ENCODE data around the gene SNAI1. TPM values are rescaled to one million over a fixed set of nuclear protein-coding genes. Genes with fewer than 3 reads are reported as not detected.

SNAI1 gene
- total and polyA plus RNA-seq, 2 donors (not counting 1 experiment from before 2014, with no cell fraction given) = 0.66 to 1.4 TPM

DNA sequence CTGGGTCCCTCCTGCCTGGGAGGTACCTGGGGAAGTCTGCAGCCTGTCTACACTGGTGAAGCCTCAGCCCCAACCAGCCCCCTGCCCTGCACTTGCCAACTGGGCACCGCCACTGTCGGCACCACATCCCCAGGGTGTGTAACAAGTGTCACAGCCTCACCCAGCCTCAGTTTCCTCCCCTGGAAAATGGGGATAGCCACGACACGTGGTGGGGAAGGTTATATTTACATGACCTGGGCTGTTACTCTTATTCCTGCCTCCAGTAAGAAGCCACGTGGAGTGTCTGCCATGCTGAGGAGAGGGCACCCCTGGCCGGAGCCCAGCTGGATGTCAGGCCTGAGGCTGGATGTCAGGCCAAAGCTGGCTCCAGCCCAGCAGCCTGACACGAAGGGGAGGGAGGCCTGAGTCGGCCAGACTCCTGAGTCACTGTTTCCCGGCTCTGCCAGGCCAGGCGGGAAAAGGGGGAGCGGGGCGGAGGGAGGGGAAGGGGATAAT is 44.9 kb downstream of the SNAI1 start:
- Histone ChIP-seq H3K79me2 (ENCODE audit: control insufficient read depth, insufficient read depth, low read length) (no peaks in the 10 kb centered on the region), H3K27ac (ENCODE audit: insufficient read depth, low read length) (peak overlapping the region; percentile 60), H3K4me1 (ENCODE audit: control insufficient read depth, extremely low read depth, insufficient read depth, low read length) (peaks cover 21% of the 10 kb centered on the region), H3K9me3 (ENCODE audit: control insufficient read depth, insufficient read depth, low read depth, low read length) (no peaks in the 10 kb centered on the region), H2AFZ (ENCODE audit: low read length) (no peak overlapping the region), H3K27me3 (ENCODE audit: control insufficient read depth, insufficient read depth, low read length) (no peaks in the 10 kb centered on the region), H3K9ac (ENCODE audit: insufficient read depth, low read length) (no peak overlapping the region), H4K20me1 (ENCODE audit: control insufficient read depth, extremely low read depth, insufficient read depth, low read length) (no peaks in the 10 kb centered on the region), H3K4me3 (replicated peaks in 1 of 4; ENCODE audit: control extremely low read depth in 1 of 4, insufficient read depth in 1 of 4, low read depth in 3 of 4, low read length in 4 of 4) (no peak overlapping the region), H3K36me3 (ENCODE audit: control insufficient read depth, insufficient read depth, low read length) (no peaks in the 10 kb centered on the region), H3K4me2 (ENCODE audit: extremely low read depth, insufficient read depth, low read length) (peak overlapping the region; percentile 8)
- TF ChIP-seq, protein P1, sequence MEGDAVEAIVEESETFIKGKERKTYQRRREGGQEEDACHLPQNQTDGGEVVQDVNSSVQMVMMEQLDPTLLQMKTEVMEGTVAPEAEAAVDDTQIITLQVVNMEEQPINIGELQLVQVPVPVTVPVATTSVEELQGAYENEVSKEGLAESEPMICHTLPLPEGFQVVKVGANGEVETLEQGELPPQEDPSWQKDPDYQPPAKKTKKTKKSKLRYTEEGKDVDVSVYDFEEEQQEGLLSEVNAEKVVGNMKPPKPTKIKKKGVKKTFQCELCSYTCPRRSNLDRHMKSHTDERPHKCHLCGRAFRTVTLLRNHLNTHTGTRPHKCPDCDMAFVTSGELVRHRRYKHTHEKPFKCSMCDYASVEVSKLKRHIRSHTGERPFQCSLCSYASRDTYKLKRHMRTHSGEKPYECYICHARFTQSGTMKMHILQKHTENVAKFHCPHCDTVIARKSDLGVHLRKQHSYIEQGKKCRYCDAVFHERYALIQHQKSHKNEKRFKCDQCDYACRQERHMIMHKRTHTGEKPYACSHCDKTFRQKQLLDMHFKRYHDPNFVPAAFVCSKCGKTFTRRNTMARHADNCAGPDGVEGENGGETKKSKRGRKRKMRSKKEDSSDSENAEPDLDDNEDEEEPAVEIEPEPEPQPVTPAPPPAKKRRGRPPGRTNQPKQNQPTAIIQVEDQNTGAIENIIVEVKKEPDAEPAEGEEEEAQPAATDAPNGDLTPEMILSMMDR (conservative IDR thresholded peaks at IDR 0.05 in 1 of 2, IDR thresholded peaks at IDR 0.05 in 1 of 2; ENCODE audit: low read depth in 1 of 2, low read length in 2 of 2) = no peak
- no peak for TF ChIP-seq EZH2 (IDR thresholded peaks at IDR 0.05; ENCODE audit: low read length, missing control alignments)
- DNase-seq (ENCODE audit: low read depth in 2 of 2) = peak; percentile 85 to 94

DNA sequence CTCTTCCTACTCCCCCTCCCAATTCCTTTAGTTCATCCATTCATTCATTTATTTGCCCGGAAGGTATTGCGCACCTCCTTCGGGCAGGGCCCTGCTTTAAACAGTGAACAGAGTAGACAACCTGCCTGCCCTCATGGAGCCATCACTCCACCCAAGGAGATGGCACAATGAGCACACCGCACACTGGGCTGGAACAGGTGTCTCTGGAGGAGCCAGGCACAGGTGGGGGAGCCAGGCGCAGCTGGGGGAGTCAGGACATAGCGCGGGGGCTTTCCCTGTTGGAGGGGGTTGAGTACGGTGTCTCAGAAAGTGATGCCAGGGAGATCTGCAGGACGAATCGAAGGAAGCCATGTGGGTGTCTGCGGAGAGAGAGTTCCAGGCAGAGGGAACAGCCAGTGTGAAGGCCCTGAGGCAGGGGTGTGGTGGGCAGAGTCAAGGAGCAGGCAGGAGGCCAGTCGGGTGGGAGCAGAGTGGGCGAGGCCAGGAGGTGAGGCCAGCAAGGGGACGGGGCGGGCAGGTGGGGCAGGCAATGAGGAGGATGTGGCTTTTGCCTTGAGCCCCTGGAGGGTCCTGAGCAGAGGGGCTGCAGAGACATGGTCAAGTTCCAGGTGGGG is 46.4 kb downstream of the SNAI1 start:
- H3K4me1 ChIP-seq (ENCODE audit: control insufficient read depth, extremely low read depth, insufficient read depth, low read length) = peaks cover 26% of the 10 kb centered on the region
- H3K4me2 ChIP-seq (ENCODE audit: extremely low read depth, insufficient read depth, low read length) = no peak overlapping the region
- no peak for TF ChIP-seq EZH2 (IDR thresholded peaks at IDR 0.05; ENCODE audit: low read length, missing control alignments)
- TF ChIP-seq, protein P1 (conservative IDR thresholded peaks at IDR 0.05 in 1 of 2, IDR thresholded peaks at IDR 0.05 in 1 of 2; ENCODE audit: low read depth in 1 of 2, low read length in 2 of 2) = no peak
- H3K27me3 ChIP-seq (ENCODE audit: control insufficient read depth, insufficient read depth, low read length) = no peaks in the 10 kb centered on the region
- H3K27ac ChIP-seq (ENCODE audit: insufficient read depth, low read length) = peak overlapping the region; percentile 81
- no peaks in the 10 kb centered on the region for H3K79me2 ChIP-seq (ENCODE audit: control insufficient read depth, insufficient read depth, low read length)
- peak overlapping the region; percentile 25 for H3K9ac ChIP-seq (ENCODE audit: insufficient read depth, low read length)
- no peaks in the 10 kb centered on the region for H3K9me3 ChIP-seq (ENCODE audit: control insufficient read depth, insufficient read depth, low read depth, low read length)
- no peak for DNase-seq (ENCODE audit: low read depth in 2 of 2)
- no peaks in the 10 kb centered on the region for H3K36me3 ChIP-seq (ENCODE audit: control insufficient read depth, insufficient read depth, low read length)
- H3K4me3 ChIP-seq (replicated peaks in 1 of 4; ENCODE audit: control extremely low read depth in 1 of 4, insufficient read depth in 1 of 4, low read depth in 3 of 4, low read length in 4 of 4) = no peak overlapping the region
- no peaks in the 10 kb centered on the region for H4K20me1 ChIP-seq (ENCODE audit: control insufficient read depth, extremely low read depth, insufficient read depth, low read length)
- H2AFZ ChIP-seq (ENCODE audit: low read length) = no peak overlapping the region

DNA sequence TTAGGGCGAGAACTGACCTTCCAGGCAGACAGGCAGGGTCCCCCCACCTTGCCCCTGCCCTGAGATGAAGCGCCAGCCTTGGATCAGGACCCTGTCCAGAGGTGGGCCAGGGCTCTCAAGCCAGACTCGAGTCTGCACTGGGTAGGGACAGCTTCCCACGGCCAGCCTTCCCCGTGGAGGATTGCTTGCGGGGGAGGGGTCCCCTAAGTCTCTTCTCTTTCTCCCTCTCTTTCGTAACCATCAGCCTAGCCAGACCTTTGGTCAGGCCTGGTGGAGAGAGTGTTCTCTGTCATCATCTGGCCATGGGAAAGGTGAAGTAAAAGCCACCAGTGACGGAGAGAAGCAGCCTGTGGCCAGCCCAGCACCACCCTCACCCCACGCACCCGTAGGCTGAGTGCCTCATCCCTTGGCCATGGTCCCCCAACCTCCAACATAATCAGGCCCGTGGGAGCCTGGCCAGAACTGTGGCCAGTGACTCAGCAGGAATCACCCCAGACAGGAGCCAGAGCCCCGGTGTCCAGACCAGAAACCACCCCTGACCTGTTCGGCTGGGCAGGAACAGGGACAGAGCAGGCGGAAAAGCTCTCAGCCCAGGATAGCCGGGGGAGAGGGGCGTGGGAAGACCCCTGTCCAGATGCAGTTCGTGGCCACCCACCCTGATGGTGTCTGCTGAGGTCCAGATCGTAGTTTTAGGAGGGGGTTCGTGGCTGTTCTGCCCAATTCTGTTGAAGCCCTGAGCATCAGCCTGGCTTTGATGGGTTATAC is 47.1 kb downstream of the SNAI1 start:
- Histone ChIP-seq H3K4me3 (replicated peaks in 1 of 4; ENCODE audit: control extremely low read depth in 1 of 4, insufficient read depth in 1 of 4, low read depth in 3 of 4, low read length in 4 of 4) (no peak overlapping the region), H2AFZ (ENCODE audit: low read length) (no peak overlapping the region)

More for the DNA sequence above, 47.1 kb downstream of the SNAI1 start:
- peak overlapping the region; percentile 81 for H3K27ac ChIP-seq (ENCODE audit: insufficient read depth, low read length)
- H3K4me1 ChIP-seq (ENCODE audit: control insufficient read depth, extremely low read depth, insufficient read depth, low read length) = peaks cover 28% of the 10 kb centered on the region
- H3K79me2 ChIP-seq (ENCODE audit: control insufficient read depth, insufficient read depth, low read length) = no peaks in the 10 kb centered on the region
- H3K9ac ChIP-seq (ENCODE audit: insufficient read depth, low read length) = peak overlapping the region; percentile 47
- no peaks in the 10 kb centered on the region for H3K36me3 ChIP-seq (ENCODE audit: control insufficient read depth, insufficient read depth, low read length)
- H3K9me3 ChIP-seq (ENCODE audit: control insufficient read depth, insufficient read depth, low read depth, low read length) = no peaks in the 10 kb centered on the region
- DNase-seq (ENCODE audit: low read depth in 2 of 2) = peak; percentile 94 to 97
- no peaks in the 10 kb centered on the region for H3K27me3 ChIP-seq (ENCODE audit: control insufficient read depth, insufficient read depth, low read length)
- no peak for TF ChIP-seq EZH2 (IDR thresholded peaks at IDR 0.05; ENCODE audit: low read length, missing control alignments)
- TF ChIP-seq, protein P1 (conservative IDR thresholded peaks at IDR 0.05 in 1 of 2, IDR thresholded peaks at IDR 0.05 in 1 of 2; ENCODE audit: low read depth in 1 of 2, low read length in 2 of 2) = no peak
- peak overlapping the region; percentile 77 for H3K4me2 ChIP-seq (ENCODE audit: extremely low read depth, insufficient read depth, low read length)
- H4K20me1 ChIP-seq (ENCODE audit: control insufficient read depth, extremely low read depth, insufficient read depth, low read length) = no peaks in the 10 kb centered on the region
